ENCODE measurements around the gene MEPCE. TPM values are rescaled to one million over a fixed set of nuclear protein-coding genes. Genes with fewer than 3 reads are reported as not detected.
A peak's percentile ranks its signal among the peaks of the same experiment; 100 is the strongest.

Gene MEPCE
- total and polyA plus RNA-seq, 2 of the 8 experiments (the other 6 are each of a cell fraction or from before 2014, with no cell fraction given), result 22.8 to 48.8 TPM

DNA sequence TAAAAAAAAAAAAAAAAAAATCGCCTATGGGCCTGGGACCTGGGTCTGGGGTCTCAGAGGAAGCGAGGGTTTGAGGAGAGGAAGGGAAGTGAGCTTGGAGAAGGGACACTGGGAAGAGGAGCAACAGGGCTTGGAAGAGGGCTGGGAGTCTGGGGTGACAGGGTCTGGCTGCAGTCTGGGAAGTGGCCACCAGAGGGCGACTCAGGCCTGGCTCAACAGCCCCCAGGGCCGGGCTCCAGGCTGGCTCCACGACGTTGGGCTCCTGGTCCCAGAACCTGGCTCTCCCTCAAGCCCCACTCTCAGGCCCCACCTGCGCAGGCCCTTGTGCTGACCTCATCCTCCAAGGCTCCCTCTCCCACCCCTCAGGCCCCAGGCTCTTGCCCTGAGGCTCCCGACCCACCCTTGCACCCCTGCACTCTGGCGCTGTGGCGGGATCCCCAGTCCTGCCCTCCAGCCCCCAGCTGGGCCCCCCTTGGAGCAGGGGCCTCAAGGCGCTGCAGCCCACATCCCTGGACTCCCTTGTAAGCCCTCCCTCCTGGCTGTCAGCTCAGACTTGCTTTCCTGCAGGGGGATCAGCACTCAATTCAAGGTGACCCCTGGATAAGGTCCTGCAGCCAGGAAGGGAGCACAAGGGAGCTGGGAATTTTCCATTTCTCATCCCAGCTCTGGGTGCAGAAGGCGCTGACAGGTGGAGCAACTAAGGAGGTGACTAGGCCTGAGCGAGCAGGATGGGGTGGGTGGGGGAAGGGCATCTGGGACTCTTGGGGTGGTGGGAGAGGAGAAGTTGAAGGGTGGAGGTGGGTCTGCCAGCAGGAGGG is 39.8 kb downstream of the MEPCE start (continued):
- no peak for TF ChIP-seq EP300 (IDR thresholded peaks at IDR 0.05; ENCODE audit: borderline replicate concordance in 1 of 2, low read depth in 2 of 2, low read length in 2 of 2)
- no peak for TF ChIP-seq POLR2AphosphoS5 (IDR thresholded peaks at IDR 0.05; ENCODE audit: low read depth, low read length)
- no peak for TF ChIP-seq RNF2 (IDR thresholded peaks at IDR 0.05; ENCODE audit: borderline replicate concordance, low read depth, low read length, missing control alignments, poor library complexity, severe bottlenecking)
- TF ChIP-seq CBX5 (IDR thresholded peaks at IDR 0.05; ENCODE audit: low read depth, low read length), result no peak
- peak; percentile 12; the same call in 1 of the 2 replicates for TF ChIP-seq JUND (IDR thresholded peaks at IDR 0.05; ENCODE audit: low read length)
- no peak for TF ChIP-seq RFX5 (IDR thresholded peaks at IDR 0.05; ENCODE audit: borderline replicate concordance, low read depth, low read length)
- TF ChIP-seq JUN (IDR thresholded peaks at IDR 0.05; ENCODE audit: low read depth, low read length), result no peak
- no peak for TF ChIP-seq BRCA1 (IDR thresholded peaks at IDR 0.05; ENCODE audit: low read depth, low read length)
- TF ChIP-seq, protein P1, sequence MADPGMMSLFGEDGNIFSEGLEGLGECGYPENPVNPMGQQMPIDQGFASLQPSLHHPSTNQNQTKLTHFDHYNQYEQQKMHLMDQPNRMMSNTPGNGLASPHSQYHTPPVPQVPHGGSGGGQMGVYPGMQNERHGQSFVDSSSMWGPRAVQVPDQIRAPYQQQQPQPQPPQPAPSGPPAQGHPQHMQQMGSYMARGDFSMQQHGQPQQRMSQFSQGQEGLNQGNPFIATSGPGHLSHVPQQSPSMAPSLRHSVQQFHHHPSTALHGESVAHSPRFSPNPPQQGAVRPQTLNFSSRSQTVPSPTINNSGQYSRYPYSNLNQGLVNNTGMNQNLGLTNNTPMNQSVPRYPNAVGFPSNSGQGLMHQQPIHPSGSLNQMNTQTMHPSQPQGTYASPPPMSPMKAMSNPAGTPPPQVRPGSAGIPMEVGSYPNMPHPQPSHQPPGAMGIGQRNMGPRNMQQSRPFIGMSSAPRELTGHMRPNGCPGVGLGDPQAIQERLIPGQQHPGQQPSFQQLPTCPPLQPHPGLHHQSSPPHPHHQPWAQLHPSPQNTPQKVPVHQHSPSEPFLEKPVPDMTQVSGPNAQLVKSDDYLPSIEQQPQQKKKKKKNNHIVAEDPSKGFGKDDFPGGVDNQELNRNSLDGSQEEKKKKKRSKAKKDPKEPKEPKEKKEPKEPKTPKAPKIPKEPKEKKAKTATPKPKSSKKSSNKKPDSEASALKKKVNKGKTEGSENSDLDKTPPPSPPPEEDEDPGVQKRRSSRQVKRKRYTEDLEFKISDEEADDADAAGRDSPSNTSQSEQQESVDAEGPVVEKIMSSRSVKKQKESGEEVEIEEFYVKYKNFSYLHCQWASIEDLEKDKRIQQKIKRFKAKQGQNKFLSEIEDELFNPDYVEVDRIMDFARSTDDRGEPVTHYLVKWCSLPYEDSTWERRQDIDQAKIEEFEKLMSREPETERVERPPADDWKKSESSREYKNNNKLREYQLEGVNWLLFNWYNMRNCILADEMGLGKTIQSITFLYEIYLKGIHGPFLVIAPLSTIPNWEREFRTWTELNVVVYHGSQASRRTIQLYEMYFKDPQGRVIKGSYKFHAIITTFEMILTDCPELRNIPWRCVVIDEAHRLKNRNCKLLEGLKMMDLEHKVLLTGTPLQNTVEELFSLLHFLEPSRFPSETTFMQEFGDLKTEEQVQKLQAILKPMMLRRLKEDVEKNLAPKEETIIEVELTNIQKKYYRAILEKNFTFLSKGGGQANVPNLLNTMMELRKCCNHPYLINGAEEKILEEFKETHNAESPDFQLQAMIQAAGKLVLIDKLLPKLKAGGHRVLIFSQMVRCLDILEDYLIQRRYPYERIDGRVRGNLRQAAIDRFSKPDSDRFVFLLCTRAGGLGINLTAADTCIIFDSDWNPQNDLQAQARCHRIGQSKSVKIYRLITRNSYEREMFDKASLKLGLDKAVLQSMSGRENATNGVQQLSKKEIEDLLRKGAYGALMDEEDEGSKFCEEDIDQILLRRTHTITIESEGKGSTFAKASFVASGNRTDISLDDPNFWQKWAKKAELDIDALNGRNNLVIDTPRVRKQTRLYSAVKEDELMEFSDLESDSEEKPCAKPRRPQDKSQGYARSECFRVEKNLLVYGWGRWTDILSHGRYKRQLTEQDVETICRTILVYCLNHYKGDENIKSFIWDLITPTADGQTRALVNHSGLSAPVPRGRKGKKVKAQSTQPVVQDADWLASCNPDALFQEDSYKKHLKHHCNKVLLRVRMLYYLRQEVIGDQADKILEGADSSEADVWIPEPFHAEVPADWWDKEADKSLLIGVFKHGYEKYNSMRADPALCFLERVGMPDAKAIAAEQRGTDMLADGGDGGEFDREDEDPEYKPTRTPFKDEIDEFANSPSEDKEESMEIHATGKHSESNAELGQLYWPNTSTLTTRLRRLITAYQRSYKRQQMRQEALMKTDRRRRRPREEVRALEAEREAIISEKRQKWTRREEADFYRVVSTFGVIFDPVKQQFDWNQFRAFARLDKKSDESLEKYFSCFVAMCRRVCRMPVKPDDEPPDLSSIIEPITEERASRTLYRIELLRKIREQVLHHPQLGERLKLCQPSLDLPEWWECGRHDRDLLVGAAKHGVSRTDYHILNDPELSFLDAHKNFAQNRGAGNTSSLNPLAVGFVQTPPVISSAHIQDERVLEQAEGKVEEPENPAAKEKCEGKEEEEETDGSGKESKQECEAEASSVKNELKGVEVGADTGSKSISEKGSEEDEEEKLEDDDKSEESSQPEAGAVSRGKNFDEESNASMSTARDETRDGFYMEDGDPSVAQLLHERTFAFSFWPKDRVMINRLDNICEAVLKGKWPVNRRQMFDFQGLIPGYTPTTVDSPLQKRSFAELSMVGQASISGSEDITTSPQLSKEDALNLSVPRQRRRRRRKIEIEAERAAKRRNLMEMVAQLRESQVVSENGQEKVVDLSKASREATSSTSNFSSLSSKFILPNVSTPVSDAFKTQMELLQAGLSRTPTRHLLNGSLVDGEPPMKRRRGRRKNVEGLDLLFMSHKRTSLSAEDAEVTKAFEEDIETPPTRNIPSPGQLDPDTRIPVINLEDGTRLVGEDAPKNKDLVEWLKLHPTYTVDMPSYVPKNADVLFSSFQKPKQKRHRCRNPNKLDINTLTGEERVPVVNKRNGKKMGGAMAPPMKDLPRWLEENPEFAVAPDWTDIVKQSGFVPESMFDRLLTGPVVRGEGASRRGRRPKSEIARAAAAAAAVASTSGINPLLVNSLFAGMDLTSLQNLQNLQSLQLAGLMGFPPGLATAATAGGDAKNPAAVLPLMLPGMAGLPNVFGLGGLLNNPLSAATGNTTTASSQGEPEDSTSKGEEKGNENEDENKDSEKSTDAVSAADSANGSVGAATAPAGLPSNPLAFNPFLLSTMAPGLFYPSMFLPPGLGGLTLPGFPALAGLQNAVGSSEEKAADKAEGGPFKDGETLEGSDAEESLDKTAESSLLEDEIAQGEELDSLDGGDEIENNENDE (IDR thresholded peaks at IDR 0.05; ENCODE audit: insufficient replicate concordance, low read length), result no peak

Measured in H1 (cell line).